Femur (tissue), 1 donor: Measurements from ENCODE around the gene SIM1.

Experiments
- DNase-seq: peaks from one replicate; pipeline ENCODE4 v3.0.0-alpha.2; 2017

SIM1 gene

DNA sequence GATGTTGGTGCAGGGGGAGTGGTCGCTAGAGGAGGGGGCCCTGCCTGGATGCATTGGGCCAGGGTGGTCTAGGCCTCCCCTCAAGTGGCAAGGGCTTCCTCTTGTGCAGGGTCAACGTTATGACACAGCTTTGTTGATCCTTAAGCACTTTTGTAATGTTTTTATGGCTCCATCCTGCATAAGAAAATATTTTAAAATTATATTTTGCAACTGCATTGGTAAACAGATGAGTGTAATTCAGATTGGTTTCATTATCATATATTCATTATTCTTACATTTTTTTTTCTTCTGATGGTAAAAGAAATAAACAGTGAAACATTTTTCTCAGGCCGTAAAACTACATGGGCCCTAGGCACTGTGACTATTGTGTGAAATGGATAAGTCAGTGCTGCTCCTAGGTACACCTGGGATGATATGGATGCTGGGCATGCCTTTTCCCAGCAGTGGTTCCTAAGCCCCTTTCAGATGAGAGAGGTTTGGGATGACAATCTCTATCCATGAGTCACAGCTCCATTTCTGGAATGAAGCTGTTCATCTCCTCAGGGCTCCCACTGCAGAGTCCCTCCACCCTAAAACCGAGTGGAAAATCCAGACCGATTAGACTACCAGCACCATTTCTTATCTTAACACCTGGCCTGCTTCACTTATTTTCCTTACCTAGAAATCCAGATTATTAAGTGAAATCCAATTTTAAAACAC lies 5.8 kb upstream of the SIM1 start:
- DNase-seq = no peak

DNA sequence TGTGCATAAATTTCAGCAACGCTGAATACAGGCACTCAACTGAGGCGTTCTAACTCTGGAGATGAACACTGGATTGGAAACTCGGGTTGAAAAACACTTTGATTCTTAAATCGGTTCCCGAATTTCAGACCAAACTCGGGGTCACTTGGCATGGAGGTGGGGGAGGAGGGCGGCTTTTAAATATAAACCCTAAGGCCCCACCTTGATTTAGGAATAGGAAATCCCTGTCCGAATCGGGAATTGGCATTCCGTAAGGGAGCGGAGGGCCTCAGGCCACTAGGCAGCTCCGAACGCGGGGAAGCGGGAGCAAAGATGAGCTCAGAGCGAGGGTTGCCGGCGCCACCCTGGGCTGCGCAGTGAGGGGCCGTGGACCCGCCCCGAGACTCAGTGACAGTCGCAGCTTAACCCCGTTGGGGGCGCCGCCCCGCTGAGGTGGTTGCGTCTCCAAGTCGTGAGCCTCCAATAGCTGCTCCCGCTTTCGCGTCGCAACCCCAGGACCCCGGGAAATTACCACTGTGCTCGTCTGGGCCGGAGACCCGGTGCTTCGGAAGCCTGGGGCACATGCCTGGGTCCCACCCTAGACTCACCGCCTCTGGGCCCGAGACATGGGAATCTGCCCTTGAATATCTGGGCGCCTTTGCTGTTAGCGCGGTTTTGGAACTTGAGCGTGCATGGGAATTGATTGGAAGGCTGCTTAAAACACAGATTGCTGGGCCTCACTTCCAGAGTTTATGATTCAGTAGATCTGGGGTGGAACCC lies 4.6 kb upstream of the SIM1 start:
- DNase-seq = no peak

DNA sequence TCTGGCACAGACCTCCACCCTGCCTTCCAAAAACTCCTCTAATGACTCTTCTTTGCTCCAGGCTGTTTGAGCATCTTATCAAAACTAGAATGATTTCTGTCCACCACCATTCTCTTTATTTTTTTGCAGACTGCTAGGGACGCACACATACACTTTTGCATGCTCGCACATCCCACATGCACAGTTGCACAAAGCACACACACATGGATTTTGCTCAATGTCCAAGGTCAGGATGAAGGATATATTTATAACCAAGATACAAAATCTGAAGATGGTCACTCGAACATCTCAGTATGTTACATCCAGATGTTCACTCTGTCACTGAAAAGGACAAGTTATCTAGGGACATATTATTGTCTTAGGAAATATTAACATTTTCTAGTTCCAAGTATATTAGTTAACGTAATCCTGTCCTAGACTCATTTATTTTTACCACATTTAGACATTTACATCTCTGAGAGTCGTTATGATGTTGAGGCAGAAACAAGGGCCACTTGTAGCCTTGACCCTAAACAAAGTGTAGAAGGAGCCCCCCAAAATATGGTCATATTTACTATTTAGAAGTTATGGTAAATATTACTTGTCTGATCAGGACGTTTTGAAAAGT lies 3.4 kb upstream of the SIM1 start:
- no peak for DNase-seq

DNA sequence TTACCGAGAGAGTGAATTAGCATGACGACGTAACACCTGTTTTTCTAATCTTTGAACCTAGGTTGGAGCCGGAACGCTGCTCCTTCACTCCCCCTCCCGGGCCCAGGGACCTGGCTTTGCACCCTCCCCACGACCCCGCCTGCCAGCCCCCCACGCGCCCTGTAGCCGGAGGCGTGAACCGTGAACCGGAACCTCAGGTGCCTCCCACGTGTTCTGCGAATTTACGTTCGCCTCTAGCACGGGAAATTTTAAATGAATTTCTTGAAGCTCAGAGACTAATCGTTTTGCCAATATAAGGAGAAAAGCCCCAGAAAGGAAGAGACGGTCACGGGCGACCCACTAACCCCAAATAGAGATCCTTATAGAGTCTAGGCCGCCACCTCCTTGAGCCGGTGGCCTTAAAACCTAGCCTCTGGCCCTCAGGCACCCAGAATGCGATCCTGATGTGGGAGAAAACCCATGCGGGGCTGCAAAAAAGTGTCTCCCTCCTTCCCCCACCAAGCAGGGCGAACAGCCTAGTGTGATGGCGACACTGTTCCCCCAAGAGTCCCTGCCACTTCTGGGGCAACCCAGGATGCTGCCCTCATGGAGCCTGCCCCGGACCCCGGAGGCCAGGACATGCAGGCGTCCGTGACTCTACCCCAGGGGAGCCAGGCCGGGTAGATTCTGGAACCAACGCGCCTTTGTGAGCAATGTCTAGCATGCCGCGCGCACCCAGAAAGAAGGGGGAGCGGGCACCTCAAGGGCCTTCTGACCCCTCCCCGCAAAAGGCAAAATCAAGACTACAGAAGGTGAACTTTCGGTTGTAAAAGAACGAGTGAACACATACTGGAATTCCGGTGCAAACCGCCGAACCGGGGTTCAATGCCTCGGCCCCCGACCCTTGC lies 2.7 kb upstream of the SIM1 start:
- no peak for DNase-seq

DNA sequence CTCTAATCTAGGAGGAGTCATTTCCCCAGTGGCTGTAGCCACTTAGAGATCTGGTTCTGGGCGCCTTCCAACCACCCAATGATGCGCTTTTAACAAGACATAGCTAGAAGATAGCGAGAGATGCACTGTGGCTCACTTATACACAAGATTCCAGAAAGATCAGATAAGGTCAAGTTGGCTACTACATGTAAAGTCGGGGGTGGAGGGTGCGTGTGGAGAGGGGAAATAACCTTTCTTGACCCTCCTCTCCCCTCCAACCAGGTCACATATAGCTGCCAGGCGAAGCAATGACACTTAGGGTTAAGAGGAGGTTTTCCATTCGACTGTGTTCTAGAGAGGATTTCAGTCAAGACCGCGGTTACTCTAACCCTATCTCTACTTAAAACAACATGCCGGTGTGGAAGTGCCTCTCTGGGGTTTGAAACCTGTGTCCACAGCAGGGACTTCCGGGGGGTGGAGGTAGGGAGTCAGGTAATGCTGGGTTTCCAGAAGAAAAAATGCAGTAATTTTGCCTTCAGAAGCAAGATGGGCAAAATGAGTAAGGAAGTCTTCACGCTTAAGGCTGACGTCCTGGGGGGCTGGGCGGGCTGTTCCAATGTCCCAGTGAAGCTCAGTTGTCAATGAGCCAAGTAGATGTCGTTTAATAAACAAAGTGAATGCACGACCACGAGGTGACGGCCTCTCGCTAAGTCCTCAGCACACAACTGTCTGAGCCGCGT lies 1.8 kb upstream of the SIM1 start:
- DNase-seq = no peak

DNA sequence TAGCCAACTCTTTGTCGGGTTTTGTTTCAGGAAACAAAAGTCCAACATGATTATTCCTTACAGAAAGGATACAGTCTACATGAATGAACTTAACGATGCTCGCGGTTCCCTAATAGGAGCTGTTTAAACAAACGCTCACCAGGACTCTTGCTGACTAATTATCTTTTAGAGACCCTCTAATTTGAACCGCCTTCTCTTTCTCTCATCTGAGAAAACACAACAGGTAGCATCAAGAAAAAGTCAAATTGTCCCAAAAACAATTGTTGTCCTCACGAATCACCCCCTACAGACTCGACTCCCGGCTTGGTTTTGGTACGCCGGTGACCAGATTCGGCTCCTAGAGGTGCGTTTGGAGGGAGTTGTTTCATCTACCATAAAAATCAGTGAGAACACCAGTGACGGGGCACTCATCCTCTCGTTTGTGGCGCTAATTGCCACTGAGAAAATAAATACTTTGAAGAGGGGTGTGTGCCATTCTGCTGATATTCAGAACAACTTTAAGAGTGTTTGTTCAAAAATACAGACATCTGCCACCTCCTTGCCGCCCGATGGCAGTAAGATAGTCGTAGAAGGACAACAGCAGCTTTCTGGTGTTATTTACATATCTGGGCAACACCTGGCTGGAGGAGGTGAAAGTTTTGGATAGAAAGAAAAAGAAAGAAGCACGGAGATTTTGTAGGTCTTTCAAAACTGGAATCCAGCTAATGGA lies 1.1 kb upstream of the SIM1 start:
- DNase-seq = no peak

DNA sequence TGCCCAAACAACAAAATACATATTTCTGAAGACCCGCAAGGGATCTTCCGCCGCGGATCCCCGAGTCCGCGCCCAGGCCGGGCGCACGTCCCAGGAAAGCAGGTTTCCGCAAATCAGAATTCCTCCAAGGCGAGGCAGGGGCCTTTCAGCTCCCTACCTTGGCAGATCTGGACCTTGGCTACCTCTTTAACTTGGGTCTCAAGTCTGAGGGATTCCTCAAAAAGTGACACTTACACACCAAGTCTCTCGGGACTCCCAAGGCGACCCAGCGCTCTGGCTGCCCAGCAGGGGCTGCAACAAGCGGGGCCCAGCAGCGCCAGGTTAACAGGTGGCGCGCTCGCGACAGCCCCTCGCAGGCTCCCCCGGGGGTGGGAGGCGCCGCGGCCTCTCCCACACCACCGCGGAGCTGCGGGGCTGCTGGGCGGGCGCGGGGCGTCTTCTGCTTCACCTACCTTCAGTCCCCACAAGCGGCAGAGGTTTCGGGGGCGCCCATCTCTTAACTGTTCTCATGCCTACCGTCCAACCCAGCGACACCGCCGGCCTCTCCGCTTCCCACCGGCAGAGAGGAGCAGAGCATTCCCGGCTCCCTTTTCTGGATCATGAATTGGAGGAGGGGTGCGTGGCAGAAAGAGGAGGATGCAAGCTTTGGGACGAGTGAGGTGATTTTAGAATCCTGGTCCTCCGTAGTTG lies 414 bp downstream of the SIM1 start:
- DNase-seq = peak; percentile 32

DNA sequence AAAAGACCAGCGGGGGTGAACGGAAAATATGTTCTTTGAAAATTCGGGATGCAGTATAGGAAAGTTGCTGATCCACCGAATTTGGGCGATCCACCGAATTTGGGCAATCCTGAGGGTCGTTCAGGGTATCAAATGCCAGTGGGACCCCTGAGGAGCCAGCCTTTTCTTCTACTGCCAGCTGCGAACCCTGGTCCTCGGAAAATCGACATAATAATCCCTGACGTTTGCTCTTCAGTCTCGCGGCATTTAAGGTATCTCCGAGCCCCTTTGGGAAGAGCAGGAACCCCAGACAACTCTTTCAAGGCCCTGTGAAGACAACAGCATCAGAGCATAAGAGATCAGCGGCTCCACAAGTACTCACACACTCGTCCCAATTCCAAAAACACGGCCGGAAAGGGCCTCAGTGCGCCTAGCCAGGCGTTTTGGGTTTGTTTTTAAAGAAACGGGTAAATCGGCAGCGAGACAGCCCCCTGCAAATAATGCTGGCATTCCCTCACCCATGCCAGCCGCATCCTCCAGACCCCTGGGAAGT lies 1.0 kb downstream of the SIM1 start:
- DNase-seq = no peak

DNA sequence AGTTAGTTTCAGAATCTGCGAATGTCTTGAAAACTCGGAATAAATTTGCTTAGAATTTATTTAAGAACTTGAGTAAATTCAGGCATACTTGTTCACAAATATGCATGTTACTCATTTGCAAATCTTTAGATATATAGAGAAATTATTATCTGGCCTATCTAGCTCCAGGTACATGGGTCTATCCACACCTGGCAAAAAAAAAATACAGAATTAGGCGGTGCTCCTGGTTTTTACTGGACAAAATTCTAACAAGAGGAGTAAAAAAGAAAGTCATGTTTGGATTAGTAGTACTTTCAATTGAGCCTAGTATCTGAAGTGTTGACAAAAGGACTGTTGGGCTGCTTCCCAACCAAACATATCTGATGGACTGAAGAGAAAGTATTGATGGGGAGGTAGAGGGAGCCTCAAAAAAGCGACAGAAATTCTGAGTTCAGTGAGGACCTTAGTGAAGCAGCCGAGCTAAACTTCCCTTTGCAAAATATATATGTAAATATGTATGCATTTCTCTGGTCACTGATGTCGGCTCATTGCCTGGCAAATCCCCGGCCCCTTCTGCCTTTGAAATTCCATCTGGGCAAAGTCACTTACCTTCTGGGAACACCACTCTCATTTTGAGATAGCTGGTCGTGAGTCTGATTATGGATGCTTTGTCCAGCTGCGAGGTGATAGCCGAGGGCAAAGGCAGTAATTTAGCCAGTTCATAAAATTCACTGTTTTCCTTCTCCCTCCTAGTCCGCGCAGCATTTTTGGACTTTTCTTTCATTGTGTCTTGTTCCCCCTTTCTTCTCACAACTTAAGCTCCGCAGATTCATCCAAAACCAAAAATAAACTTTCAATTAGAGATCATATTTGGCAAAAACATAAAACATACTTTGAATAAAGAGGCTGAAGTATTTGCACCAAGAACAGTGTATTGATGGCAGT lies 1.8 kb downstream of the SIM1 start:
- DNase-seq = no peak

DNA sequence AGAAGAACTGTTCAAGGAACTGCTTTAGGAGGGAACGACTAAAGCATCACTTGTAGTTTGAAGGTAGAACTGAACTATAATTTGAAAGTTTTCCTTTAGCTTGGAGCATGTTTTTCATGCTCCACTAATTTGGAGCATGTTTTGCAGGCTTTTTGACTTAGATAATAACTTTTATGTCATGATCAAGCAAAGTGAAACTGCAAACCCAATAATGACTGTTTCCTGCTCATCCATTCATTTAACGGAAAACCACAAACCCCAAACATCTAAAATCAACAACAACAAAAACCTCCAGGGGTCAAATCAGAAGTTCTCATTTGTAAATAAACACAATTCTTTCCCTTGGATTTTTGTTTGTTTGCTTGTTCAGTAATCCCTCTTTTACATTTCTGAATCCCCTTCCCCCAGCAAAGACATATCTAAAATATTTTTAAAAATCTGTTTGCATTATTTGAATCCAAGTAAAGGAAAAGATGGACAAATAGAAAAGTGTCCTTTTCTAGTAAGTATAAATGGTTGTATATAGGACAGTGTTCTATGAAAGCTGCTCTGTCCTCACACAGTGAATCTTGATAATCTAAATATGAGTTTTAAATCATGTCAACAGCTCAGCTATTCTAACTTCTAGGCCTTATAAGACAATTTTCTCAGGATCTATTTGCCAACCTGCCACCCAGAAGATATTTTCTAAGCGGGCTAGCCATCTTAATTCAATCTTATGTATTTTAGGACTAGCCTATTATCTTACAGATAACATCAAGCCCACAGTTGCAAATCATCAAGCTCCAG lies 2.6 kb downstream of the SIM1 start:
- no peak for DNase-seq

DNA sequence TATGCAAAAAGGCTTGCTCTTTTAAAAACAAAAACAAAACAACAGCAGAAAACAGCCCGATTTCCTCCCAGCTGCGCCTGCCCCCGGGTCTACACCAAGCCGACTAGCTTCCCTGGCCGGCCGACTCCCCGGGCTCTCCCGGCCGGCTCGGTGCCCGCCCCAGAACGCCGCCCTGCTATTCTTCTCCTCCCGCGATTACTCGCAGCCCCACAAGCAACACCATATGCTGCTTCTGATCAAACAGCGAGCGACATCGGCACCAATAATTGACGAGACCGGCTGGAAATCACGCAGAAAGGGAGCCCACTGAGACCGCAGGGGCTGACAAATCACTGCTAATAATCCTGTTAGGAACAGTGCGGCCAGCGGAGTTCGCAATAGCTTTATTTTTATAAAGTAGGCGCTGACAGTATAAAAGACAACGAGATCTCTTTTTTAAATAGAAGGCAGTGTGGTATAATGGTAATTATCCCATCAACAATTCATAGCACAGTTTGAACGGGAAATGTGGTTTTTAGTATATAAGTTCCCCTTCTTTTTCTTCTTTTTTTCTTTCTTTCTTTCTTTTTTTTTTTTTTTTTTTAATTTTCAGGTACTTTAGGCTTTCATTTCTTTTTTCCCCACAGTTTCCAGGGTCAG lies 3.3 kb downstream of the SIM1 start:
- peak; percentile 49 for DNase-seq

DNA sequence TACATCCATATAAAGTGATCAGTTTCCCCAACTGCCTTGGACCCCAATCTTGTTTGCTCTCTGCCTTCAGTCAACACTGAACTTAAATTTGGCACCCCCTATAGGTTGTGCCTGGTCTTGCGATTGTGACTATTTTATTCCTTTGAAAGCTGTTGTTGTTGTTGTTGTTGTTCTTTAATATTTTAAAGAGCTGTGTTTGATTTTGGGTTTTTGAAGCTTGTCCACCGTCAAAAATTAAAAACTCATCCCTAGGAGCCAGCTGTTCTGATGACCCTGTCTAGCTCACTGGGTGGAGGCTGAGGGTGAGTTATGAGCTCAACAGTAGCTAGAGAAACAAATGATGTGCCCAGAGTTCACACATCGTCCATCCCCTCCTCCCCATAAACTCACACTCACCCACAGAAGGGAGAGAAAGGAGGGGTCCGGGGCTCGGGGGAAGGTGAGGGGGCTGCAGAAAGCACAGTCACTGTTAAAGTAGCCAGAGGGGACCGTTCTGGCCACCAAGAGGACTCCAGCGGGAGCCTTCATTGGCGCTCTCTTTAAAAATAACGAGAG lies 4.0 kb downstream of the SIM1 start:
- no peak for DNase-seq

DNA sequence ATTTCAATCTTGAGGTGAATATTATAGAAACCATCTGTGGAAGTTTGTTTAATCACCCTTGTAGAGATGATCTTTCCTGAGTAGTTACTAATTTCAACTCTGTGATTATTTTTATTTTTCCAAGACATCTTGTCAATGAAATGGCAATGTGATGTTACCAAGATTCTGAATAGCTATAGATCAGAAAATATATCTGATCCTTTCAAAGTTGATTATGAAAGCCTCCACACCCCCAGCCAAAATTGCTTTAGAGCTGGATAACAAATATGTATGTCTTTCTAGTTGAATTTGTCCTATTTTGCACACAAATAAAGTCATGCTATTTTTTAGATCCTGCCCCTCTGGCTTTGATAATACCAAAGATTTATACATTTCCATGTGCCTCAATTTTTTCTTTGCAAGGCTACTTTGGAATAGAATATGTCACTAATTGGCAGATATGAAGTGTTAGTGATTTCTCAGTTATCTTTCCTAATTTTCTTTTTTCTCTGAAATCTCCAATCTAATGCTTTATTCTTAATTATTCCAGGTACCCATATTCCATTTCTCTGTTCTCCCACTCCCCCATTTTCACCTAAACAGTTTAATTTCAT lies 5.0 kb downstream of the SIM1 start:
- no peak for DNase-seq

DNA sequence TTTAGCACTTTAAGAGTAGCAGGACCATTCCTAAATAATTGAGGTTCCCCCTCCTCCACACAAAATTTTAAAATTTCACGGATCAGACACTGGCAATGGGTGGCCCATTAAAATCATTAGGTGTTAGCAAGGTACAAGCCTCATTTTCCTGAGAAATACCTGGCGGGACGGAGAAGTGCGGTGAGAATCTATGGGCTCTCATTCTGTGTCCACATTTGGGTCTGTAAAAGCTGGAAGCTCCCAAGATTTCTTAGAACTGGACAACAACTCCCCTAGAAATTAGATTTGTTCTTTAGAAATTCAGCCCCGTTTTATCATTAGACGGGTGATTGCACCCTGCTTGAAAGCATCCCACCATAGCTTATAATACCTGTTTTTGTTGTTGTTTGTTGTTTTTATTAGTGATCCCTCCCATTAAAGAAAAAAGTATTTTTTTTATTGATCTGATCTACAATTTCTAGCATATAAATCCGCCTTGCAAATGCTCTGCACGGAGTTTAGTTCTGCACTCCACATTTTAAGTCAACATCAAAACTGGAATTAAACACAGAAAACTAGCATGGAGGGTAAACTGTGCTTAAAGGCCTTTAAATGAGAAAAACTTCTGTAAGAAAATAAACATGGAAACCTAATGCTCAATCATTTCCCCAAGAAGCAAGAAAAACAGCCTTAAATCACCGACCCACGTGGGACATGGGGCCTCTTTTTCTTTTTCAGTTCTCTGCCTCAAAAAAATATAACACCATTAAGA lies 5.7 kb downstream of the SIM1 start:
- no peak for DNase-seq

DNA sequence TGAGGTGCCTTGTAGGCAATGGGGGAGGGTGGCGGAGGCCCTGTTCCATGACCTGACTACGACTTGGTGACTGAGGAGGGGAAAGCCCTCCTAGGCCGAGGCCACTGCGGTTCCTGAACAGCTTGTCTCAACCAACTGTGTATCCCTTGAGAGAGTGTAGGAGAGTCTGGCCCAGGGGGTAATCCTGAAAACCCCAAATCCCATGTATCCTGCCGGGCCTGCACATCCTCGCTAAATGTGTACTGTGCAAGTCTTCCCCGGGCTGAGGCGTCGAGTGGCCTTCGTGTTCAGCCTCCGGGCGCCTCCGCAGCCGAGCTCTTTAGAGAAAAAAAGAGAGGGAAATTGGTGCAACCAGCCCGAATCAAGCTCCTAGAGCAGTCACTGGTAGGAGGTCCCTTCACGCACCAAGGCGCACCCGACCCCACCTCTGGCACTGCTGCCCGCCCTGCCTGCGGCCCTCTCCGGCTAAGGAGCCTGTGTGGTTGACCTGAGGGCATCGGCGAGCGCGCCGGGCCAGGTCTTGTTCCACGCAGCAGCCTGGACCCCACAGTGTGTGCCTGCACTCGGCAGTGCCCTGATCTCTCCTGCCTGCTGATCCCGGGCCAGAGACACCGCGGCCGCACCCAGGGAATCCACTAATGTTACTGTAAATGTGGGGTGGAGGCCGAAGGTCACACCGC lies 7.3 kb downstream of the SIM1 start:
- DNase-seq = no peak

DNA sequence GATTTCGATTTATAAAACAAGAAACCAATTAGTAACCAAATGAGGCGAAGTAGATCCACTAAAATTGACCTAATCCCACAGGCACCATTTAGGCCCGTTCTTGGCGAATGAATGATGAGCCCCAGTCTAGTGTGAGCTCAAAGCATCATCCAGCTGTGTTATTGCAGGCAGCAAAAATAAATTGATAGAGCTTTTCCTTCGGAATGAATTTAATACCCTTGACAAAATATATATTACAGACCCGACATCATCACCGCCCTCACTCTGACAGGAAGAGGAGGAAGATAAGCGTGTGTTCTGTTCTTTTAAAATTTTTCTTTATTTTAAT lies 7.8 kb downstream of the SIM1 start:
- no peak for DNase-seq
